Neural progenitor cell (in vitro differentiated cells): ENCODE results near the gene LRRN3.

Experiments
- EZH2 ChIP-seq: fragments of 200-600 bp; sonication (generic); IDR thresholded peaks from 2 replicates; pipeline ENCODE4 v1.6.1; 2017; ENCODE audit warnings: antibody characterized with exemption, mild to moderate bottlenecking, moderate library complexity
- TF ChIP-seq, protein P1 (sequence below): fragments of 200-600 bp; sonication (generic); IDR thresholded peaks from 2 replicates; pipeline ENCODE4 v1.5.1; 2017; ENCODE audit warnings: antibody characterized with exemption, mild to moderate bottlenecking

DNA sequence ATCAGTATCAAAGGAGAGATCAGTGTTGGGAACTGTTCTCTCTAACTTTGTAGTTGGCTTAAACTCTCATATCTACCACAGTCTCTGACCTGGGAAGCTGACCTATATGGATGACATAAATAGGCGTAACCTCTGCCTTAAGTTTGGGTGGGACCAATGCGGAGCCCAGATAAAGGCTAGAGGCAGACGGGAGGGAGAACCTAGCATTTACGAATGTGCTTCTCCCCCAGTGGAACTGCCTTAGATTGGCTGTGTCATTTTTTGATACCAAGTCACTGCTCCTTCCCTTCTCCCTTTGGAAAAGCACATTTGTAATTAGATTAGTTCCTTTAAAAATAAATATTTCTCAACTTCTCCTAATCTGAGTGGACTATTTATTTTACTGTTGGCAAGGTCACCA is 23.7 kb upstream of the LRRN3 start:
- TF ChIP-seq, protein P1, sequence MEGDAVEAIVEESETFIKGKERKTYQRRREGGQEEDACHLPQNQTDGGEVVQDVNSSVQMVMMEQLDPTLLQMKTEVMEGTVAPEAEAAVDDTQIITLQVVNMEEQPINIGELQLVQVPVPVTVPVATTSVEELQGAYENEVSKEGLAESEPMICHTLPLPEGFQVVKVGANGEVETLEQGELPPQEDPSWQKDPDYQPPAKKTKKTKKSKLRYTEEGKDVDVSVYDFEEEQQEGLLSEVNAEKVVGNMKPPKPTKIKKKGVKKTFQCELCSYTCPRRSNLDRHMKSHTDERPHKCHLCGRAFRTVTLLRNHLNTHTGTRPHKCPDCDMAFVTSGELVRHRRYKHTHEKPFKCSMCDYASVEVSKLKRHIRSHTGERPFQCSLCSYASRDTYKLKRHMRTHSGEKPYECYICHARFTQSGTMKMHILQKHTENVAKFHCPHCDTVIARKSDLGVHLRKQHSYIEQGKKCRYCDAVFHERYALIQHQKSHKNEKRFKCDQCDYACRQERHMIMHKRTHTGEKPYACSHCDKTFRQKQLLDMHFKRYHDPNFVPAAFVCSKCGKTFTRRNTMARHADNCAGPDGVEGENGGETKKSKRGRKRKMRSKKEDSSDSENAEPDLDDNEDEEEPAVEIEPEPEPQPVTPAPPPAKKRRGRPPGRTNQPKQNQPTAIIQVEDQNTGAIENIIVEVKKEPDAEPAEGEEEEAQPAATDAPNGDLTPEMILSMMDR, result no peak
- TF ChIP-seq EZH2, result no peak
